ENCODE measurements around the gene CLCN3. TPM values are rescaled to one million over a fixed set of nuclear protein-coding genes. Genes with fewer than 3 reads are reported as not detected.

The CLCN3 gene
- 15.5 to 19.1 TPM (median 18.8 TPM) in 5 replicates for total RNA-seq (2022; extraction: Qiagen RNA extraction; ENCODE audit: low read depth)

DNA sequence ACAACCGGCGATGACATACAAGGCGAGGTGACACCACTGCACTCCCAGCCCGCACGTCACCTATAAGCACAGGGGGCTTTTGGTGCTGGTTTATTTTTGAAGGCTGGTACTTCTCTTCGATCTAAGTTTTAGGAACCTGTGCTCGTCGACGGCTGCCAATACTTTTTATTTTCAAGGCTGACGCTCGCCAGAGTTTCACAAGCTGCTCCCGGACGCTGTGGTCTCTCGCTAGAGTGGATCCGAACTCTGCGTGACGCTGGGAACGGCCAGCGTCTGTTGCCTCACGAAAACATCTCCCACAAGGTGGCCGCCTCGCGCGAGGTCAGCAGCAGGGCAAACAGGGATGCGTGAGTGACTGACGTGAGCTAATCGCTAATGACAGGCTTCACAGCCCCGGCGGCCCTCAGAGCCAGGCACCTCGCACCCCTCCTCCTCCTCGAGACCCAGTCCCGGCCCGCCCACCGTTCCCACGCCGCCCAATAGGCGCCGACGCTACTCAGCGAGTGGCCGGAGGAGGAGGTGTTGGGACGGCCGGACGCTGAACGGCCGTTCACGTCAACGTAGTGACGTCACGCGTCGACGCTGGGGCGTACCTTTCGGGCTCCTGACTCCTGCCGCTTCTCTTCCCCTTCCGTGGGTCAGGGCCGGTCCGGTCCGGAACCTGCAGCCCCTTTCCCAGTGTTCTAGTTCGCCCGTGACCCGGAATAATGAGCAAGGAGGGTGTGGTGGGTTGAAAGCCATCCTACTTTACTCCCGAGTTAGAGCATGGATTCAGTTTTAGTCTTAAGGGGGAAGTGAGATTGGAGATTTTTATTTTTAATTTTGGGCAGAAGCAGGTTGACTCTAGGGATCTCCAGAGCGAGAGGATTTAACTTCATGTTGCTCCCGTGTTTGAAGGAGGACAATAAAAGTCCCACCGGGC, at the start of gene CLCN3:
CLCN3 (plus strand) TSS at position 621 of the 922 bp plus-strand sequence. CDS start 15,351 bp downstream, outside the sequence.

DNA sequence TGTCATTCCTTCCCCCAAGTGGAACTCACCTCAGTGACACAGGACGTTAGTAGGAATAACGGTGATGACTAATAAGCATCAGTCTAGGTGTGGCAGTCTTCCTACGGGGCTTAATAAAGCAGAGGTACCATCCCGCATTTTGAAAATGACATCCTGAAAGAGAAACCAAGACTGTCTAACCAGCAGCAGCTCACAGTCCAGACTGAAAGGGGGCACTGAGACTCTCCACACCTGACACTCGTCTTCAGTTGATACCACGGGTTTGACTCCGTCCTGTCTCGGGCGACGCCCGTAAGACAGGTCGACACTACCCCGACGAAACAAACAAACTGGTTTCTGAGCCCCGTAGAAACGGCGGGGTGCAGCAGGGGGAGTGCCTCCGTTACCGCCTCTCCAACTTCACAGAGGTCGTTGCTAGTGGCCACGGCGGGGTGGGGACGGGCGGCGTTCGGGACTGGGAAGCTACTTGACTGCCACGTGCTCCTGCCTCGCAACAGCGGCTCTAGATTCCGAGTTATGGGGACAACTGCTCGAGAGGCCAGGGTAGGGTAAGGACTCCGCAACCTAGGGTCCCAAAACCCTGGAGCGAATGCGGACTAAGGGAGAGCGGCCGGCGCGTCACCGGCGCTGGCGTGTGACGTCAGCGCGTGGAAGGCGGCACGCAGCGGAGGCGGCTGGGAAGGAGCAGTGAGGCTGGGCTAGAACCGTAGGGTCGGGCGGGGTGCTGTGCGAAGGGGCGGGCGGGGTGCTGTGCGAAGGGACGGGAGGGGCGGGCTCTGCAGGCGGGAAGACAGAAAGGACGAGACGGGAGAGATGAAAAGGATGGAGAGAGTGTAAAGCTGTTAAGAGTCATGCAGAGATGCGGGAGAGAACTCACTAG, 8.1 kb upstream of the CLCN3 start, which contains the start of gene NEK1:
NEK1 (minus strand) TSS at position 593 of the 880 bp plus-strand sequence. CDS start 9,953 bp downstream, outside the sequence.

GRCh38 chr4:169757575-169758184, 137.3 kb downstream of the CLCN3 start, which contains the start of gene HPF1:
Gene HPF1, minus strand, starts transcription at chr4:169757944. Its CDS starts 67 bp downstream, at chr4:169757877.

Other genes starting within 250 kb of the CLCN3 start
- gene NEK1, start 8.0 kb upstream of the CLCN3 start, total RNA-seq (2022; extraction: Qiagen RNA extraction; ENCODE audit: low read depth): 1.4 to 3.8 TPM (median 3.1 TPM) in 5 replicates
- 10.3 to 19.8 TPM (median 16.9 TPM) in 5 replicates for gene HPF1, start 137.4 kb downstream of the CLCN3 start, total RNA-seq (2022; extraction: Qiagen RNA extraction; ENCODE audit: low read depth)